ENCODE data around the gene ZNF384.

DNA sequence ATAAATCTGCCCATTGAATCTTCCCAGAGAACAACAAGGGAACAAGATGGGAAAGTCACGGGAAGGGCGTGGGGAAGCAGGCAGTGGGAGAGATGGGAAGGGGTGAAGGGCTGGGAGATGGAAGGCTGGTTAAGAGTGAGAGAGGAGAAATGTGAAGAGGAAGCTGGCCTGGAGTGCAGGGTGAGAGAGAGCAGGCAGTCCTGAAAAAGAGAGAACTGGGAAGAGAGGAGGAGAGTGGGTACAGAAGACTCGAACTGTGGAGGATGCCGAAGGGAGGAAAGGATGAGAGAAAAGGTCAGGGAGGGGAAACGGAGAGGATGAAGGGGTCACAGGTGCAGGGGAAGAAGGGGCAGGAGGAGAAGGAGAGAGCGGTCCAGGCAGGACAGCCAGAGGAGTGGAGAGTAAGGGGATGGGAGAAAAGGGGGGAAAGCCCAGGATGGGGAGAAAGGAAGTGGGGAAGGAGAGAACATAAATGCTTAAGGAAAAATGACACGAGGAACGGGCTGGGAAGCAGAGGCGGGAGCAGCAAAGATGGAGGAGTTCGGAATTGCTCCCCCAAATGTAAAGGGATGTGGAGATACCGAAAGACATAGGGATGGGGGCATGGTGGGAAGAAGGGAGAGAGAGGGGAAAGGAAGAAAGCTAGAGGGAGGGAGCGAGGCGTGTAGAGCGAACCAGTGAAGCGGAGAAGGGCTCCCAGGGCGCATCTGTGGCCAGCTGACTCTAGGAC is 10.2 kb upstream of the ZNF384 start:
- TF ChIP-seq, protein P1, sequence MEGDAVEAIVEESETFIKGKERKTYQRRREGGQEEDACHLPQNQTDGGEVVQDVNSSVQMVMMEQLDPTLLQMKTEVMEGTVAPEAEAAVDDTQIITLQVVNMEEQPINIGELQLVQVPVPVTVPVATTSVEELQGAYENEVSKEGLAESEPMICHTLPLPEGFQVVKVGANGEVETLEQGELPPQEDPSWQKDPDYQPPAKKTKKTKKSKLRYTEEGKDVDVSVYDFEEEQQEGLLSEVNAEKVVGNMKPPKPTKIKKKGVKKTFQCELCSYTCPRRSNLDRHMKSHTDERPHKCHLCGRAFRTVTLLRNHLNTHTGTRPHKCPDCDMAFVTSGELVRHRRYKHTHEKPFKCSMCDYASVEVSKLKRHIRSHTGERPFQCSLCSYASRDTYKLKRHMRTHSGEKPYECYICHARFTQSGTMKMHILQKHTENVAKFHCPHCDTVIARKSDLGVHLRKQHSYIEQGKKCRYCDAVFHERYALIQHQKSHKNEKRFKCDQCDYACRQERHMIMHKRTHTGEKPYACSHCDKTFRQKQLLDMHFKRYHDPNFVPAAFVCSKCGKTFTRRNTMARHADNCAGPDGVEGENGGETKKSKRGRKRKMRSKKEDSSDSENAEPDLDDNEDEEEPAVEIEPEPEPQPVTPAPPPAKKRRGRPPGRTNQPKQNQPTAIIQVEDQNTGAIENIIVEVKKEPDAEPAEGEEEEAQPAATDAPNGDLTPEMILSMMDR (IDR thresholded peaks at IDR 0.05), result no peak
- TF ChIP-seq ETV6 (CRISPR knock-in tag; IDR thresholded peaks at IDR 0.05) (no peak), ELF4 (CRISPR knock-in tag; IDR thresholded peaks at IDR 0.05; ENCODE audit: low read depth) (no peak), NR3C1 (CRISPR knock-in tag; conservative IDR thresholded peaks at IDR 0.05; ENCODE audit: low read depth) (no peak), NR2C2 (CRISPR knock-in tag; IDR thresholded peaks at IDR 0.05) (no peak)
- TF ChIP-seq, protein P2, sequence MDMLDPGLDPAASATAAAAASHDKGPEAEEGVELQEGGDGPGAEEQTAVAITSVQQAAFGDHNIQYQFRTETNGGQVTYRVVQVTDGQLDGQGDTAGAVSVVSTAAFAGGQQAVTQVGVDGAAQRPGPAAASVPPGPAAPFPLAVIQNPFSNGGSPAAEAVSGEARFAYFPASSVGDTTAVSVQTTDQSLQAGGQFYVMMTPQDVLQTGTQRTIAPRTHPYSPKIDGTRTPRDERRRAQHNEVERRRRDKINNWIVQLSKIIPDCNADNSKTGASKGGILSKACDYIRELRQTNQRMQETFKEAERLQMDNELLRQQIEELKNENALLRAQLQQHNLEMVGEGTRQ (CRISPR knock-in tag; IDR thresholded peaks at IDR 0.05), result no peak
- TF ChIP-seq, protein P3, sequence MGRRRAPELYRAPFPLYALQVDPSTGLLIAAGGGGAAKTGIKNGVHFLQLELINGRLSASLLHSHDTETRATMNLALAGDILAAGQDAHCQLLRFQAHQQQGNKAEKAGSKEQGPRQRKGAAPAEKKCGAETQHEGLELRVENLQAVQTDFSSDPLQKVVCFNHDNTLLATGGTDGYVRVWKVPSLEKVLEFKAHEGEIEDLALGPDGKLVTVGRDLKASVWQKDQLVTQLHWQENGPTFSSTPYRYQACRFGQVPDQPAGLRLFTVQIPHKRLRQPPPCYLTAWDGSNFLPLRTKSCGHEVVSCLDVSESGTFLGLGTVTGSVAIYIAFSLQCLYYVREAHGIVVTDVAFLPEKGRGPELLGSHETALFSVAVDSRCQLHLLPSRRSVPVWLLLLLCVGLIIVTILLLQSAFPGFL (CRISPR knock-in tag; IDR thresholded peaks at IDR 0.05; ENCODE audit: borderline replicate concordance), result no peak
